Measurements from ENCODE around the gene PIGR. TPM values are rescaled to one million over a fixed set of nuclear protein-coding genes. Genes with fewer than 3 reads are reported as not detected.

The PIGR gene
- total RNA-seq, 1 experiment from 2014 or later = not detected

DNA sequence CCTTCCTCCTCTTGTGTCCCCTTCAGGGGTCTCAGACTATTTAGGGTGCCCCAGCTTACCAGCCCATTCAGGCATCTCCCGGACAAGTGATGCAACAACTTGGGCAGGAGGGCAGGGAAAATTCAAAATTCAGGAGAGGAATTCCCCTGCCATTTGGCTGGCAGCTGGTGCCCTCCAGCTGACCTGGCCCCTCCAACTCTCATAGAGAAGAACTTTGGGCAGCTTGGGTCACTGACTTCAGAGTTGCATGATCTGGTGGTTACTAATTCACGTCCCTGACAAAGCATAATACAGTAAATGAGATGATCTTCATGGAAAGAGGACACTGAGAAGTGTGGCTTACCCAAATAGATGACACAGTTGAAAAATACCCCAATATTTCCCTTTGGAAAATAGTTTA, 24.2 kb upstream of the PIGR start, which contains the start of gene FCAMR:
Gene FCAMR, minus strand, starts transcription at position 15 of the 400 bp plus-strand sequence. CDS start 335 bp downstream, outside the sequence.
- POLR2A ChIA-PET (ENCODE audit: unreplicated experiment) = no interaction called here
- Histone ChIP-seq H4K20me1 (ENCODE audit: low read length) (no peaks in the 10 kb centered on the region), H3K36me3 (ENCODE audit: low read depth, low read length) (no peaks in the 10 kb centered on the region), H3F3A (ENCODE audit: low read length, unreplicated experiment) (no peaks in the 10 kb centered on the region), H3K9me3 (ENCODE audit: low read length) (no peaks in the 10 kb centered on the region), H3K4me2 (ENCODE audit: low read length) (no peak within 1 kb of the TSS), H3K27ac (ENCODE audit: low read length) (no peak within 1 kb of the TSS), H3K9me2 (replicated peaks; ENCODE audit: low read length) (no peaks in the 10 kb centered on the region), H3K4me1 (ENCODE audit: insufficient read depth, low read length) (peaks cover 14% of the 10 kb centered on the region; the same call in 1 of the 2 replicates), H3K9ac (ENCODE audit: low read length) (no peak within 1 kb of the TSS), H3K27me3 (ENCODE audit: low read length) (no peaks in the 10 kb centered on the region), H3K4me3 (ENCODE audit: low read length) (no peak within 1 kb of the TSS), H3K79me2 (ENCODE audit: low read length) (no peaks in the 10 kb centered on the region), H2AFZ (ENCODE audit: low read length) (no peak within 1 kb of the TSS)
- ATAC-seq = no peak
- TF ChIP-seq EZH2phosphoT487 (IDR thresholded peaks at IDR 0.05; ENCODE audit: borderline replicate concordance, low read length) (no peak), EZH2 (IDR thresholded peaks at IDR 0.05; ENCODE audit: low read length, unreplicated experiment) (no peak), CTCF (conservative IDR thresholded peaks at IDR 0.05; ENCODE audit: low read depth, low read length) (no peak)
- intact Hi-C loops (cut with micrococcal nuclease) = no loop called here
- BruUV-seq (replicated peaks) = no TSS peak
- no peak for DNase-seq
- CTCF ChIA-PET = no interaction called here

DNA sequence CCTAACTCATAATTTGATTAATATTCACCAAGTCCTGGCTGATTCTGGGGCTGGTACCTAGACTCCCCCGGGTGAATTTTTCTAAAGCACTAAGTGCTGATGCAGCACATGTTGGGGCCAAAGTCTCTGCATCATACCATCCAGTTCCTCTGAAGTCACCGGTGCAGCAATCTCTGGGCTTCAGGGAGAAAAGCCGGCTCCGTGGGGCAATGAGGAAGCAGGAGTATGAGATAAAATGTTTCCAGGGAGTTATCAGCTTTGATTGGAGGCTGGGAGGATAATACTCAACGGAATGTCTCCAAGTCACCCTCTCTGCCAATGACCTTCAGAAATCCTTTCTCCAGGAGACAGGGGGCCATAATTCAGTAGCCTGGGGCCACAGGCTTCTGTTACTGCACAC, 22.8 kb upstream of the PIGR start:
- no peaks in the 10 kb centered on the region for H3K27me3 ChIP-seq (ENCODE audit: low read length)
- H2AFZ ChIP-seq (ENCODE audit: low read length) = no peak overlapping the region
- no peaks in the 10 kb centered on the region for H3K9me2 ChIP-seq (replicated peaks; ENCODE audit: low read length)
- no peak overlapping the region for H3K9ac ChIP-seq (ENCODE audit: low read length)
- ChIA-PET CTCF (no interaction called here), POLR2A (ENCODE audit: unreplicated experiment) (no interaction called here)
- H3K36me3 ChIP-seq (ENCODE audit: low read depth, low read length) = no peaks in the 10 kb centered on the region
- no TSS peak for BruUV-seq (replicated peaks)
- H3K79me2 ChIP-seq (ENCODE audit: low read length) = no peaks in the 10 kb centered on the region
- intact Hi-C loops (cut with micrococcal nuclease) = no loop called here
- H3K4me1 ChIP-seq (ENCODE audit: insufficient read depth, low read length) = peaks cover 14% of the 10 kb centered on the region; the same call in 1 of the 2 replicates
- H4K20me1 ChIP-seq (ENCODE audit: low read length) = no peaks in the 10 kb centered on the region
- H3K4me2 ChIP-seq (ENCODE audit: low read length) = no peak overlapping the region
- H3F3A ChIP-seq (ENCODE audit: low read length, unreplicated experiment) = no peaks in the 10 kb centered on the region
- no peak overlapping the region for H3K27ac ChIP-seq (ENCODE audit: low read length)
- H3K4me3 ChIP-seq (ENCODE audit: low read length) = no peak overlapping the region
- DNase-seq (no peak), ATAC-seq (no peak)
- no peak for TF ChIP-seq EZH2phosphoT487 (IDR thresholded peaks at IDR 0.05; ENCODE audit: borderline replicate concordance, low read length)
- no peak for TF ChIP-seq EZH2 (IDR thresholded peaks at IDR 0.05; ENCODE audit: low read length, unreplicated experiment)
- no peak for TF ChIP-seq CTCF (conservative IDR thresholded peaks at IDR 0.05; ENCODE audit: low read depth, low read length)
- H3K9me3 ChIP-seq (ENCODE audit: low read length) = no peaks in the 10 kb centered on the region

GRCh38 chr1:206967096-206967849, 21.0 kb upstream of the PIGR start:
- intact Hi-C loops (cut with micrococcal nuclease) = no loop called here
- no peaks in the 10 kb centered on the region for H3K36me3 ChIP-seq (ENCODE audit: low read depth, low read length)
- BruUV-seq (replicated peaks) = no TSS peak
- ATAC-seq (peak; percentile 39), DNase-seq (peak; percentile 59)
- H3K4me3 ChIP-seq (ENCODE audit: low read length) = no peak overlapping the region
- H4K20me1 ChIP-seq (ENCODE audit: low read length) = no peaks in the 10 kb centered on the region
- no peak for TF ChIP-seq EZH2phosphoT487 (IDR thresholded peaks at IDR 0.05; ENCODE audit: borderline replicate concordance, low read length)
- TF ChIP-seq EZH2 (IDR thresholded peaks at IDR 0.05; ENCODE audit: low read length, unreplicated experiment) = no peak
- TF ChIP-seq CTCF (conservative IDR thresholded peaks at IDR 0.05; ENCODE audit: low read depth, low read length) = no peak
- CTCF ChIA-PET = no interaction called here
- H3K27me3 ChIP-seq (ENCODE audit: low read length) = no peaks in the 10 kb centered on the region
- H3K4me2 ChIP-seq (ENCODE audit: low read length) = peak overlapping the region; percentile 3; the same call in 1 of the 2 replicates
- H3K9me2 ChIP-seq (replicated peaks; ENCODE audit: low read length) = no peaks in the 10 kb centered on the region
- H3K4me1 ChIP-seq (ENCODE audit: insufficient read depth, low read length) = peaks cover 6% of the 10 kb centered on the region; the same call in 1 of the 2 replicates
- H2AFZ ChIP-seq (ENCODE audit: low read length) = peak overlapping the region; percentile 40
- no peaks in the 10 kb centered on the region for H3K79me2 ChIP-seq (ENCODE audit: low read length)
- POLR2A ChIA-PET (ENCODE audit: unreplicated experiment) = no interaction called here
- no peaks in the 10 kb centered on the region for H3F3A ChIP-seq (ENCODE audit: low read length, unreplicated experiment)
- no peak overlapping the region for H3K27ac ChIP-seq (ENCODE audit: low read length)
- no peak overlapping the region for H3K9ac ChIP-seq (ENCODE audit: low read length)
- H3K9me3 ChIP-seq (ENCODE audit: low read length) = no peaks in the 10 kb centered on the region

All from PC-3 (cell line).